Mesendoderm (in vitro differentiated cells): ENCODE data around the gene EPHB2.

ENCODE experiments used
- DNase-seq: peaks from one replicate; pipeline ENCODE4 v3.0.0; 2013
- H2AK5ac ChIP-seq: 2 replicates; pipeline ENCODE4 v1.6.1; 2013; ENCODE audit warnings: low read length, inconsistent platforms
- H2BK120ac ChIP-seq: 2 replicates; pipeline ENCODE4 v1.6.1; 2013; ENCODE audit warnings: low read depth, mild to moderate bottlenecking, low read length, moderate library complexity, mixed read lengths
- H2BK15ac ChIP-seq: replicated peaks from 2 replicates; pipeline ENCODE4 v1.6.1; 2013; ENCODE audit warnings: low read depth, mild to moderate bottlenecking, moderate library complexity
- H2BK5ac ChIP-seq: 2 replicates; pipeline ENCODE4 v1.6.1; 2013; ENCODE audit warnings: low read length, inconsistent platforms
- H3K18ac ChIP-seq: 2 replicates; pipeline ENCODE4 v1.6.1; 2013; ENCODE audit warnings: mild to moderate bottlenecking, low read length, mixed read lengths
- H3K23ac ChIP-seq: one replicate; pipeline ENCODE4 v1.6.1; 2013; ENCODE audit warnings: low read length
- H3K27ac ChIP-seq: 2 replicates; pipeline ENCODE4 v1.5.1; 2013; ENCODE audit warnings: low read depth, mild to moderate bottlenecking, inconsistent platforms, low read length, moderate library complexity
- H3K27me3 ChIP-seq: 2 replicates; pipeline ENCODE4 v1.6.1; 2013; ENCODE audit warnings: low read length, control low read depth, mild to moderate bottlenecking, inconsistent platforms; ENCODE audit not compliant: insufficient read depth, poor library complexity
- H3K36me3 ChIP-seq: 2 replicates; pipeline ENCODE4 v1.6.1; 2013; ENCODE audit warnings: low read length, inconsistent platforms; ENCODE audit not compliant: control insufficient read depth, insufficient read depth
- H3K4ac ChIP-seq: one replicate; pipeline ENCODE4 v1.6.1; 2013; ENCODE audit warnings: low read depth, mild to moderate bottlenecking, low read length, moderate library complexity
- H3K4me1 ChIP-seq: 2 replicates; pipeline ENCODE4 v1.6.1; 2013; ENCODE audit warnings: low read depth, low read length, inconsistent platforms; ENCODE audit not compliant: control insufficient read depth
- H3K4me2 ChIP-seq: 2 replicates; pipeline ENCODE4 v1.6.1; 2013; ENCODE audit warnings: low read length
- H3K4me3 ChIP-seq: 2 replicates; pipeline ENCODE4 v1.5.1; 2013; ENCODE audit warnings: mild to moderate bottlenecking, low read length
- H3K56ac ChIP-seq: one replicate; pipeline ENCODE4 v1.6.1; 2013; ENCODE audit warnings: low read length
- H3K79me1 ChIP-seq: 2 replicates; pipeline ENCODE4 v1.6.1; 2013; ENCODE audit warnings: low read length, inconsistent platforms
- H3K79me2 ChIP-seq: 2 replicates; pipeline ENCODE4 v1.6.1; 2013; ENCODE audit warnings: mild to moderate bottlenecking, low read length; ENCODE audit not compliant: control insufficient read depth, insufficient read depth
- H3K9ac ChIP-seq: 2 replicates; pipeline ENCODE4 v1.6.1; 2013; ENCODE audit warnings: low read length, inconsistent platforms
- H4K5ac ChIP-seq: one replicate; pipeline ENCODE4 v1.6.1; 2013; ENCODE audit warnings: low read length
- H4K8ac ChIP-seq: one replicate; pipeline ENCODE4 v1.6.1; 2013; ENCODE audit warnings: low read depth, mild to moderate bottlenecking, control low read depth, low read length, moderate library complexity
- WGBS: extraction: QIAGEN DNeasy Blood & Tissue Kit; methylation state at CpG from one replicate; pipeline ENCODE4 v1.1.7; 2013; ENCODE audit warnings: low lambda C conversion rate, missing lambda C conversion rate; ENCODE audit not compliant: insufficient coverage; ENCODE audit errors: extremely low coverage; 5-methylcytosine and 5-hydroxymethylcytosine counted together

EPHB2 gene

GRCh38 chr1:22817462-22817861 is 106.8 kb downstream of the EPHB2 start:
- Histone ChIP-seq H3K4me1 (no peaks in the 10 kb centered on the region), H2AK5ac (no peak overlapping the region), H3K9ac (no peak overlapping the region), H3K23ac (no peak overlapping the region), H3K56ac (no peak overlapping the region), H3K79me2 (no peaks in the 10 kb centered on the region), H3K27ac (no peak overlapping the region), H2BK5ac (no peak overlapping the region), H3K4me3 (no peak overlapping the region), H3K4ac (peak overlapping the region; percentile 28), H4K5ac (no peak overlapping the region), H3K36me3 (no peaks in the 10 kb centered on the region), H3K79me1 (no peaks in the 10 kb centered on the region), H3K18ac (no peak overlapping the region), H3K4me2 (no peak overlapping the region), H3K27me3 (no peaks in the 10 kb centered on the region), H2BK120ac (no peak overlapping the region), H4K8ac (no peak overlapping the region), H2BK15ac (no peak overlapping the region)
- DNase-seq: no peak
- no CpG with 5 or more reads among the region's 5 CpGs for WGBS

- no peak overlapping the region for H3K18ac ChIP-seq
- H3K79me2 ChIP-seq: no peaks in the 10 kb centered on the region
- no peak overlapping the region for H3K4me2 ChIP-seq
- H2BK5ac ChIP-seq: no peak overlapping the region
- H3K27ac ChIP-seq: no peak overlapping the region
- H3K79me1 ChIP-seq: no peaks in the 10 kb centered on the region
- no peak overlapping the region for H2BK15ac ChIP-seq
- H3K4me3 ChIP-seq: no peak overlapping the region
- no peaks in the 10 kb centered on the region for H3K36me3 ChIP-seq
- no peaks in the 10 kb centered on the region for H3K27me3 ChIP-seq
- no peak overlapping the region for H3K4ac ChIP-seq
- no peak overlapping the region for H4K8ac ChIP-seq
- no CpG with 5 or more reads among the region's 11 CpGs for WGBS
- H2BK120ac ChIP-seq: no peak overlapping the region
- no peak overlapping the region for H4K5ac ChIP-seq
- no peak overlapping the region for H3K9ac ChIP-seq
- no peak overlapping the region for H3K23ac ChIP-seq
- H3K4me1 ChIP-seq: no peaks in the 10 kb centered on the region
- no peak for DNase-seq
- H2AK5ac ChIP-seq: no peak overlapping the region
- H3K56ac ChIP-seq: peak overlapping the region; percentile 31
These were observed 107.6 kb downstream of the EPHB2 start for GRCh38 chr1:22818061-22818770.

- no peak overlapping the region for H3K4me3 ChIP-seq
- H2BK5ac ChIP-seq: no peak overlapping the region
- H3K4me2 ChIP-seq: no peak overlapping the region
- no peak overlapping the region for H3K18ac ChIP-seq
- peak overlapping the region; percentile 17 for H3K56ac ChIP-seq
- no peak overlapping the region for H4K8ac ChIP-seq
- H3K27me3 ChIP-seq: no peaks in the 10 kb centered on the region
- no peaks in the 10 kb centered on the region for H3K79me1 ChIP-seq
- no peaks in the 10 kb centered on the region for H3K36me3 ChIP-seq
- no peak overlapping the region for H2BK120ac ChIP-seq
- no CpG with 5 or more reads among the region's 4 CpGs for WGBS
- no peak overlapping the region for H2BK15ac ChIP-seq
- H3K27ac ChIP-seq: no peak overlapping the region
- H3K79me2 ChIP-seq: no peaks in the 10 kb centered on the region
- no peak overlapping the region for H2AK5ac ChIP-seq
- H3K9ac ChIP-seq: no peak overlapping the region
- DNase-seq: no peak
- no peak overlapping the region for H4K5ac ChIP-seq
- no peak overlapping the region for H3K23ac ChIP-seq
- H3K4ac ChIP-seq: no peak overlapping the region
- H3K4me1 ChIP-seq: no peaks in the 10 kb centered on the region
These were observed 108.7 kb downstream of the EPHB2 start for GRCh38 chr1:22819361-22819760.

GRCh38 chr1:22821027-22821426 is 110.4 kb downstream of the EPHB2 start:
- no peaks in the 10 kb centered on the region for H3K36me3 ChIP-seq
- H3K18ac ChIP-seq: no peak overlapping the region
- H3K56ac ChIP-seq: no peak overlapping the region
- no peaks in the 10 kb centered on the region for H3K27me3 ChIP-seq
- no peak overlapping the region for H2BK5ac ChIP-seq
- no peaks in the 10 kb centered on the region for H3K79me1 ChIP-seq
- H3K79me2 ChIP-seq: no peaks in the 10 kb centered on the region
- no peak overlapping the region for H3K9ac ChIP-seq
- no peak overlapping the region for H3K4ac ChIP-seq
- WGBS: no CpG with 5 or more reads among the region's 5 CpGs
- no peak overlapping the region for H3K23ac ChIP-seq
- no peaks in the 10 kb centered on the region for H3K4me1 ChIP-seq
- H3K27ac ChIP-seq: no peak overlapping the region
- DNase-seq: no peak
- H2BK15ac ChIP-seq: no peak overlapping the region
- no peak overlapping the region for H2BK120ac ChIP-seq
- no peak overlapping the region for H3K4me2 ChIP-seq
- H4K5ac ChIP-seq: no peak overlapping the region
- H4K8ac ChIP-seq: no peak overlapping the region
- no peak overlapping the region for H3K4me3 ChIP-seq
- H2AK5ac ChIP-seq: no peak overlapping the region

GRCh38 chr1:22822371-22822770 is 111.7 kb downstream of the EPHB2 start:
- Histone ChIP-seq H2BK15ac (no peak overlapping the region), H3K23ac (no peak overlapping the region), H2BK5ac (no peak overlapping the region), H3K79me1 (no peaks in the 10 kb centered on the region), H3K56ac (no peak overlapping the region), H3K9ac (no peak overlapping the region), H4K8ac (no peak overlapping the region), H2BK120ac (no peak overlapping the region), H3K18ac (no peak overlapping the region), H3K27ac (no peak overlapping the region), H3K4me2 (no peak overlapping the region), H4K5ac (no peak overlapping the region), H3K36me3 (no peaks in the 10 kb centered on the region), H2AK5ac (no peak overlapping the region), H3K4me3 (no peak overlapping the region), H3K4me1 (peaks cover 6% of the 10 kb centered on the region), H3K4ac (no peak overlapping the region), H3K27me3 (no peaks in the 10 kb centered on the region), H3K79me2 (no peaks in the 10 kb centered on the region)
- no CpG with 5 or more reads among the region's 1 CpG for WGBS
- DNase-seq: no peak

- H3K4me1 ChIP-seq: peaks cover 16% of the 10 kb centered on the region
- DNase-seq: no peak
- no peak overlapping the region for H4K8ac ChIP-seq
- H3K79me2 ChIP-seq: no peaks in the 10 kb centered on the region
- no peaks in the 10 kb centered on the region for H3K79me1 ChIP-seq
- WGBS: no CpG with 5 or more reads among the region's 10 CpGs
- no peak overlapping the region for H3K18ac ChIP-seq
- H4K5ac ChIP-seq: no peak overlapping the region
- no peak overlapping the region for H2BK120ac ChIP-seq
- no peak overlapping the region for H3K4me3 ChIP-seq
- H3K4me2 ChIP-seq: no peak overlapping the region
- no peaks in the 10 kb centered on the region for H3K27me3 ChIP-seq
- no peak overlapping the region for H3K27ac ChIP-seq
- H3K4ac ChIP-seq: no peak overlapping the region
- H3K23ac ChIP-seq: no peak overlapping the region
- no peaks in the 10 kb centered on the region for H3K36me3 ChIP-seq
- H2AK5ac ChIP-seq: no peak overlapping the region
- H2BK5ac ChIP-seq: no peak overlapping the region
- no peak overlapping the region for H2BK15ac ChIP-seq
- H3K56ac ChIP-seq: no peak overlapping the region
- H3K9ac ChIP-seq: no peak overlapping the region
These were observed 113.8 kb downstream of the EPHB2 start for GRCh38 chr1:22824466-22824865.
